Stimulated activated CD4-positive, alpha-beta T cell treated with anti-CD3 and anti-CD28 coated beads, TNF-alpha, amount 100 ng/mL, for 48 hours (primary cell): Measurements from ENCODE around the gene COL18A1.

Experiments used
- DNase-seq, 3 donors: peaks; one replicate each; pipeline ENCODE4 v3.0.0-alpha.2; 2020; ENCODE audit warnings: low read depth in 3 of 3

The COL18A1 gene

GRCh38 chr21:45401916-45402900, 2.8 kb upstream of the COL18A1 start:
- no peak for DNase-seq

GRCh38 chr21:45403133-45403824, 1.7 kb upstream of the COL18A1 start:
- DNase-seq, result no peak

GRCh38 chr21:45403825-45404729, 888 bp upstream of the COL18A1 start:
- no peak for DNase-seq

- no peak for DNase-seq
These were observed 380 bp downstream of the COL18A1 start for GRCh38 chr21:45405271-45405818.

- DNase-seq, result peak in 2 of 3 donors; percentile 10 to 19
These were observed 1.1 kb downstream of the COL18A1 start for GRCh38 chr21:45405819-45406762.

- DNase-seq, result no peak
These were observed 2.0 kb downstream of the COL18A1 start for GRCh38 chr21:45406801-45407628.

- no peak for DNase-seq
These were observed 2.8 kb downstream of the COL18A1 start for GRCh38 chr21:45407629-45408247.

- DNase-seq, result no peak
These were observed 3.4 kb downstream of the COL18A1 start for GRCh38 chr21:45408271-45408791.

GRCh38 chr21:45408801-45409261, 3.9 kb downstream of the COL18A1 start:
- DNase-seq, result no peak

GRCh38 chr21:45409466-45410150, 4.6 kb downstream of the COL18A1 start:
- DNase-seq, result no peak

GRCh38 chr21:45410151-45410864, 5.3 kb downstream of the COL18A1 start:
- no peak for DNase-seq

GRCh38 chr21:45410865-45411809, 6.2 kb downstream of the COL18A1 start:
- no peak for DNase-seq

- no peak for DNase-seq
These were observed 6.8 kb downstream of the COL18A1 start for GRCh38 chr21:45411810-45412206.

- no peak for DNase-seq
These were observed 7.5 kb downstream of the COL18A1 start for GRCh38 chr21:45412491-45412890.

- no peak for DNase-seq
These were observed 8.1 kb downstream of the COL18A1 start for GRCh38 chr21:45412909-45413611.

- no peak for DNase-seq
These were observed 9.0 kb downstream of the COL18A1 start for GRCh38 chr21:45413922-45414321.
